ENCODE measurements around the gene C21orf91. TPM values are rescaled to one million over a fixed set of nuclear protein-coding genes. Genes with fewer than 3 reads are reported as not detected.

The C21orf91 gene
- total and polyA plus RNA-seq, 2 donors (not counting 3 experiments of a cell fraction or from before 2014, with no cell fraction given) = 1.3 to 4.2 TPM

Other genes with a start within 250 kb of the C21orf91 start
- gene BTG3, start 206.5 kb downstream of the C21orf91 start, total RNA-seq = 35.5 and 37.2 TPM in 2 replicates
- gene BTG3, start 206.5 kb downstream of the C21orf91 start, polyA plus RNA-seq = 15.9 and 18.1 TPM in 2 replicates